Tibial nerve (tissue), 4 donors: ENCODE data around the gene IKBKE. TPM values are rescaled to one million over a fixed set of nuclear protein-coding genes. Genes with fewer than 3 reads are reported as not detected.

ENCODE experiments used
- DNase-seq, 2 donors: peaks; one replicate each; pipeline ENCODE4 v3.0.0-alpha.2; 2019; ENCODE audit warnings: low spot score in 2 of 2
- H3K27ac ChIP-seq, 4 donors: fragments of 200-600 bp; sonication (generic) in 3 of 4; one replicate each; pipeline ENCODE4 v1.5.1; 2017 to 2019; ENCODE audit warnings: mild to moderate bottlenecking in 1 of 4
- H3K27me3 ChIP-seq, 2 donors: fragments of 200-600 bp; sonication (generic) in 1 of 2; one replicate each; pipeline versions ENCODE4 v1.5.1 to v1.6.0; 2017 to 2019
- H3K36me3 ChIP-seq, 3 donors: fragments of 200-600 bp; sonication (generic); one replicate each; pipeline ENCODE4 v1.5.1; 2018 to 2019
- H3K4me1 ChIP-seq, 4 donors: fragments of 200-600 bp; sonication (generic) in 3 of 4; one replicate each; pipeline ENCODE4 v1.5.1; 2017 to 2019
- H3K4me3 ChIP-seq, 4 donors: fragments of 200-600 bp; sonication (generic) in 3 of 4; one replicate each; pipeline ENCODE4 v1.5.1; 2017 to 2019; ENCODE audit warnings: mild to moderate bottlenecking in 1 of 4, moderate library complexity in 1 of 4
- H3K9me3 ChIP-seq, 4 donors: fragments of 200-600 bp; sonication (generic) in 3 of 4; one replicate each; pipeline ENCODE4 v1.5.1; 2017 to 2019
- CTCF ChIP-seq, 5 experiments: fragments of 200-600 bp in 3 of 5; fragments of 450-650 bp in 2 of 5; sonication (generic) in 3 of 5; IDR thresholded peaks; one replicate each; pipeline ENCODE4 v1.5.1; 2016 to 2019; ENCODE audit warnings: antibody characterized with exemption in 5 of 5, mild to moderate bottlenecking in 3 of 5, moderate library complexity in 2 of 5
- EP300 ChIP-seq, 2 donors: sonication (generic); formaldehyde crosslinking; IDR thresholded peaks; one replicate each; pipeline ENCODE4 v1.6.1; 2017; ENCODE audit warnings: antibody characterized with exemption in 2 of 2, mild to moderate bottlenecking in 1 of 2
- POLR2A ChIP-seq, 2 donors: fragments of 450-650 bp; IDR thresholded peaks; one replicate each; pipeline ENCODE4 v1.6.1; 2017; ENCODE audit warnings: antibody characterized with exemption in 2 of 2, mild to moderate bottlenecking in 2 of 2, moderate library complexity in 2 of 2
- WGBS, 2 donors: methylation state at CpG; one replicate each; pipeline ENCODE4 v1.1.5; 2018; 5-methylcytosine and 5-hydroxymethylcytosine counted together
- total RNA-seq, 4 donors: library from RNA; depleted of rRNA; stranded (reverse); fragments of >200 nt; gene quantifications; one replicate each; pipeline ENCODE4 v1.1.0, GENCODE V29; 2016

Gene IKBKE
- total RNA-seq, 4 donors from 2014 or later: 1.5 to 18.0 (median 3.7) TPM

- no peak for DNase-seq
- Histone ChIP-seq H3K9me3 (no peaks in the 10 kb centered on the region), H3K4me1 (peaks cover 0 to 39% (median 2%) of the 10 kb centered on the region in 4 donors), H3K27me3 (no peaks in the 10 kb centered on the region), H3K4me3 (no peak overlapping the region), H3K27ac (peak overlapping the region in 1 of 4 donors; percentile 25), H3K36me3 (peaks cover 0 to 95% (median 0%) of the 10 kb centered on the region in 3 donors)
- 91 to 92% methylated on average over 7 of the region's 7 CpGs for WGBS, 2 donors
- TF ChIP-seq CTCF (IDR thresholded peaks at IDR 0.05): no peak
- TF ChIP-seq EP300 (IDR thresholded peaks at IDR 0.05): no peak
- no peak for TF ChIP-seq POLR2A (IDR thresholded peaks at IDR 0.05)
These were observed 28.8 kb upstream of the IKBKE start for GRCh38 chr1:206441336-206441967.

GRCh38 chr1:206442101-206442500 is 28.2 kb upstream of the IKBKE start:
- H3K4me1 ChIP-seq: peaks cover 0 to 45% (median 2%) of the 10 kb centered on the region in 4 donors
- H3K27me3 ChIP-seq: no peaks in the 10 kb centered on the region
- H3K9me3 ChIP-seq: no peaks in the 10 kb centered on the region
- no peak overlapping the region for H3K4me3 ChIP-seq
- WGBS, 2 donors: 69 to 79% methylated on average over 4 of the region's 4 CpGs
- H3K36me3 ChIP-seq: peaks cover 0 to 94% (median 0%) of the 10 kb centered on the region in 3 donors
- no peak for TF ChIP-seq CTCF (IDR thresholded peaks at IDR 0.05)
- TF ChIP-seq EP300 (IDR thresholded peaks at IDR 0.05): no peak
- TF ChIP-seq POLR2A (IDR thresholded peaks at IDR 0.05): no peak
- peak overlapping the region in 1 of 4 donors; percentile 25 for H3K27ac ChIP-seq
- DNase-seq: no peak

GRCh38 chr1:206445116-206445515 is 25.2 kb upstream of the IKBKE start:
- Histone ChIP-seq H3K4me1 (peaks cover 0 to 50% (median 2%) of the 10 kb centered on the region in 4 donors), H3K27ac (peak overlapping the region in 2 of 4 donors; percentile 15 to 58), H3K27me3 (no peaks in the 10 kb centered on the region), H3K9me3 (no peaks in the 10 kb centered on the region), H3K4me3 (no peak overlapping the region), H3K36me3 (peaks cover 0 to 89% (median 3%) of the 10 kb centered on the region in 3 donors)
- peak; percentile 48 to 58 for DNase-seq
- WGBS, 2 donors: 18 to 29% methylated on average over 4 of the region's 4 CpGs
- TF ChIP-seq CTCF (IDR thresholded peaks at IDR 0.05): no peak
- peak; percentile 28 to 68 for TF ChIP-seq EP300 (IDR thresholded peaks at IDR 0.05)

- WGBS, 2 donors: 91 to 94% methylated on average over 8 of the region's 8 CpGs
- no peak for DNase-seq
- peaks cover 0 to 50% (median 2%) of the 10 kb centered on the region in 4 donors for H3K4me1 ChIP-seq
- H3K27ac ChIP-seq: peak overlapping the region in 2 of 4 donors; percentile 9 to 58
- no peak for TF ChIP-seq CTCF (IDR thresholded peaks at IDR 0.05)
- no peak for TF ChIP-seq EP300 (IDR thresholded peaks at IDR 0.05)
- TF ChIP-seq POLR2A (IDR thresholded peaks at IDR 0.05): no peak
- H3K4me3 ChIP-seq: no peak overlapping the region
- H3K36me3 ChIP-seq: peaks cover 0 to 89% (median 8%) of the 10 kb centered on the region in 3 donors
- no peaks in the 10 kb centered on the region for H3K9me3 ChIP-seq
- H3K27me3 ChIP-seq: no peaks in the 10 kb centered on the region
These were observed 24.3 kb upstream of the IKBKE start for GRCh38 chr1:206445911-206446356.

- Histone ChIP-seq H3K4me1 (peaks cover 0 to 50% (median 2%) of the 10 kb centered on the region in 4 donors), H3K36me3 (peaks cover 0 to 89% (median 8%) of the 10 kb centered on the region in 3 donors), H3K27me3 (no peaks in the 10 kb centered on the region), H3K27ac (peak overlapping the region in 1 of 4 donors; percentile 58), H3K9me3 (no peaks in the 10 kb centered on the region), H3K4me3 (no peak overlapping the region)
- no peak for TF ChIP-seq EP300 (IDR thresholded peaks at IDR 0.05)
- no peak for TF ChIP-seq CTCF (IDR thresholded peaks at IDR 0.05)
- no peak for TF ChIP-seq POLR2A (IDR thresholded peaks at IDR 0.05)
- WGBS, 2 donors: 59 to 65% methylated on average over 11 of the region's 11 CpGs
- no peak for DNase-seq
These were observed 23.4 kb upstream of the IKBKE start for GRCh38 chr1:206446688-206447421.
